ENCODE measurements around the gene MT1H.

GRCh38 chr16:56640076-56640475, 29.5 kb upstream of the MT1H start:
- TF ChIP-seq POLR2AphosphoS5 (IDR thresholded peaks at IDR 0.05; ENCODE audit: low read depth, low read length) = no peak
- no peak for TF ChIP-seq REST (IDR thresholded peaks at IDR 0.05; ENCODE audit: insufficient read depth in 1 of 2, low read depth in 2 of 2, low read length in 2 of 2)
- TF ChIP-seq TAF1 (IDR thresholded peaks at IDR 0.05; ENCODE audit: borderline replicate concordance, insufficient read depth, low read length) = no peak
- no peak for TF ChIP-seq SIN3A (IDR thresholded peaks at IDR 0.05; ENCODE audit: borderline replicate concordance, insufficient read depth, low read length)
- TF ChIP-seq FOXP2 (optimal IDR thresholded peaks at IDR 0.05; ENCODE audit: borderline replicate concordance, extremely low read depth, extremely low read length, insufficient read depth) = no peak

Data from PFSK-1 (cell line).